ENCODE results near the gene MATN4. TPM values are rescaled to one million over a fixed set of nuclear protein-coding genes. Genes with fewer than 3 reads are reported as not detected.
A peak's percentile ranks its signal among the peaks of the same experiment; 100 is the strongest.

MATN4 gene
- total RNA-seq, 1 donor from 2014 or later = 0.75 TPM

DNA sequence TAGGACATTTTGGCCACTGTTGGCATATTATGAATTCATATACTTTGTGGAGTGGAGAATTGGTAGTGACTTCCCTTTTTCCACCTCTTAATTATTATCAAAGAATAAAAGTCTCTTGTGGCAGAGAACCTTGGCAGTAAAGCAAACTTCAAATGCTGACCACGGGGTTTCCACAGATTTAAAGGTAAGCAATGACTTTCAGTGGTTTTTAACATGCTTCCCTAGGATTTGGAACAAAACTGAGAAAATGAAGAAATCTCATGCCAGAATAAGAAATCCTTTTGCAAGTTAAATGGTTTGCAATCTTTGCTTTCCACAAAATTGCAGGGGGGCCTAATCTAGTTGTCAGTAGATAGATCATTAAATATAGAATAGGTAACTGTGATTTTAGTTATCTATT, 42.1 kb upstream of the MATN4 start:
- TF ChIP-seq, protein P1, sequence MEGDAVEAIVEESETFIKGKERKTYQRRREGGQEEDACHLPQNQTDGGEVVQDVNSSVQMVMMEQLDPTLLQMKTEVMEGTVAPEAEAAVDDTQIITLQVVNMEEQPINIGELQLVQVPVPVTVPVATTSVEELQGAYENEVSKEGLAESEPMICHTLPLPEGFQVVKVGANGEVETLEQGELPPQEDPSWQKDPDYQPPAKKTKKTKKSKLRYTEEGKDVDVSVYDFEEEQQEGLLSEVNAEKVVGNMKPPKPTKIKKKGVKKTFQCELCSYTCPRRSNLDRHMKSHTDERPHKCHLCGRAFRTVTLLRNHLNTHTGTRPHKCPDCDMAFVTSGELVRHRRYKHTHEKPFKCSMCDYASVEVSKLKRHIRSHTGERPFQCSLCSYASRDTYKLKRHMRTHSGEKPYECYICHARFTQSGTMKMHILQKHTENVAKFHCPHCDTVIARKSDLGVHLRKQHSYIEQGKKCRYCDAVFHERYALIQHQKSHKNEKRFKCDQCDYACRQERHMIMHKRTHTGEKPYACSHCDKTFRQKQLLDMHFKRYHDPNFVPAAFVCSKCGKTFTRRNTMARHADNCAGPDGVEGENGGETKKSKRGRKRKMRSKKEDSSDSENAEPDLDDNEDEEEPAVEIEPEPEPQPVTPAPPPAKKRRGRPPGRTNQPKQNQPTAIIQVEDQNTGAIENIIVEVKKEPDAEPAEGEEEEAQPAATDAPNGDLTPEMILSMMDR (conservative IDR thresholded peaks at IDR 0.05) = no peak
- Mint-ChIP-seq H3K27ac (peak overlapping the region; percentile 29), H3K4me3 (peak overlapping the region; percentile 69), H3K9me3 (no peaks in the 10 kb centered on the region), H3K4me1 (ENCODE audit: unreplicated experiment) (peaks cover 23% of the 10 kb centered on the region), H3K27me3 (no peaks in the 10 kb centered on the region), H3K36me3 (no peaks in the 10 kb centered on the region)
- DNase-seq (ENCODE audit: extremely low spot score, unreplicated experiment) = no peak

- DNase-seq (ENCODE audit: extremely low spot score, unreplicated experiment) = peak; percentile 79
- H3K36me3 Mint-ChIP-seq = peaks cover 4% of the 10 kb centered on the region
- no peaks in the 10 kb centered on the region for H3K9me3 Mint-ChIP-seq
- H3K27me3 Mint-ChIP-seq = no peaks in the 10 kb centered on the region
- H3K27ac Mint-ChIP-seq = peak within 1 kb of the TSS; percentile 96
- H3K4me3 Mint-ChIP-seq = peak within 1 kb of the TSS; percentile 96
- TF ChIP-seq, protein P1 (conservative IDR thresholded peaks at IDR 0.05) = no peak
- peaks cover 38% of the 10 kb centered on the region for H3K4me1 Mint-ChIP-seq (ENCODE audit: unreplicated experiment)
These were observed 40.1 kb upstream of the MATN4 start, which contains the start of gene SDC4 for GRCh38 chr20:45347936-45348778. TSS of gene SDC4 (minus strand) at chr20:45348424. CDS start at chr20:45348384, 40 bp downstream.

DNA sequence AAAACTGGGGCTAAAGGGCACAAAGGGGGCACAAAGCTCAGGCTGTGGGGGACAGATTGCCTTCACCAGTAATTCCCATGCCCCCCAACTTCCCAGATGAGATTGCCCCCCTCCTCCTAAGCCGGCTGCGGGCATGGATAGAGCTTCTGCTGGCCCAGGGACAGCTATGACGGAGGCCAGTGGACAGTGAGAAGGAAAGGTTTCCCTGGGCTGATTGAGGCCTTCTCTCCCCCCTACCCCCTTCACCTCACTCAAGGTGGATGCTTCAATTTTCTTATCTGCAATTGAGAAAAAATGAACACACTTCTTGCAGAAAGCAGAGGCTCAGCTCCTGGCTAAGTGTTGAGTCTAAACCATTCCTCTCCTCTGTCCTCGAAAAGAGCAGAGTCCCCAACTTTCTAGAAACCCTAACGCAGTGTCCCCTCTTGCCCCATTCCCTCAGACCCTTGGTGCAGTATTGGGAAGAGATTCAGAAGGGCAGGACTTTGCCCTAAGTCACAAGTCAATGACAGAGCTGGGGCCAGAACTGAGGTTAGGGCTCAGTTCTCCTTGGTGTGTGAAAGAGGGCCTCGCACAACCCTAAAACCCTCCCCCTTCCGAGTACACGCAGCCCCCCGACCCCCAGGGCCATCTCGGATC, 39.3 kb upstream of the MATN4 start:
- Mint-ChIP-seq H3K4me1 (ENCODE audit: unreplicated experiment) (peaks cover 45% of the 10 kb centered on the region), H3K36me3 (peaks cover 4% of the 10 kb centered on the region), H3K27me3 (no peaks in the 10 kb centered on the region), H3K9me3 (no peaks in the 10 kb centered on the region), H3K4me3 (peak overlapping the region; percentile 96), H3K27ac (peak overlapping the region; percentile 96)
- no peak for DNase-seq (ENCODE audit: extremely low spot score, unreplicated experiment)
- TF ChIP-seq, protein P1 (conservative IDR thresholded peaks at IDR 0.05) = no peak

DNA sequence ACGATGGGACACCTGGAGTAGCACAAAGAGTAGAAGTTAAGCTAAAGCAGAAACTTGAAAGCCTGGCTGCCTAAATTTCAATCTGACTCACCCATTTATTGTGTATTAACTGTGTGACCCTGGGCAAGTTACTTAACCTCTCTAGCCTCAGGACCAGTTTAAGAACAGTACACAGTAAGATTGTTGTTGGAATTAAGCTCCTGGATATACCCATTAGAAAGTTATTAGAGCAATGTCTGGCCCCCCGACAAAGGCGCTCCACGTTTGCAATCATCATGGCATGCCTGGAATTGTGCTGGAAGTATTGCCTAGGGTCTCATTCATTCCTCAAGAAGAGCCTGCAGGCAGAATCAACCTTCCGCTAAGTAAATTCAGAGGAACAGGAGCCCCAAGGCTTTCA, 38.8 kb upstream of the MATN4 start:
- H3K4me3 Mint-ChIP-seq = peak overlapping the region; percentile 96
- H3K36me3 Mint-ChIP-seq = peaks cover 4% of the 10 kb centered on the region
- no peaks in the 10 kb centered on the region for H3K27me3 Mint-ChIP-seq
- peaks cover 50% of the 10 kb centered on the region for H3K4me1 Mint-ChIP-seq (ENCODE audit: unreplicated experiment)
- H3K27ac Mint-ChIP-seq = peak overlapping the region; percentile 96
- DNase-seq (ENCODE audit: extremely low spot score, unreplicated experiment) = no peak
- no peaks in the 10 kb centered on the region for H3K9me3 Mint-ChIP-seq
- TF ChIP-seq, protein P1 (conservative IDR thresholded peaks at IDR 0.05) = no peak

GRCh38 chr20:45346291-45346718, 38.2 kb upstream of the MATN4 start:
- Mint-ChIP-seq H3K4me1 (ENCODE audit: unreplicated experiment) (peaks cover 54% of the 10 kb centered on the region), H3K36me3 (peaks cover 4% of the 10 kb centered on the region)
- TF ChIP-seq, protein P1 (conservative IDR thresholded peaks at IDR 0.05) = no peak

More at GRCh38 chr20:45346291-45346718, 38.2 kb upstream of the MATN4 start:
- Mint-ChIP-seq H3K27ac (peak overlapping the region; percentile 96), H3K4me3 (peak overlapping the region; percentile 96), H3K9me3 (no peaks in the 10 kb centered on the region), H3K27me3 (no peaks in the 10 kb centered on the region)
- no peak for DNase-seq (ENCODE audit: extremely low spot score, unreplicated experiment)
